Endothelial cell of umbilical vein (primary cell): ENCODE data around the gene RBMS1. TPM values are rescaled to one million over a fixed set of nuclear protein-coding genes. Genes with fewer than 3 reads are reported as not detected.

Experiments used
- BruUV-seq: library from RNA; stranded (reverse); fragments of 400-500 nt; replicated peaks from 2 replicates; lab custom pipeline; 2021; lab: Mats Ljungman, UMichigan
- CTCF ChIA-PET: fragments of 300-600, 350-600 bp; sonication (Branson Sonifier 250); formaldehyde crosslinking; loops from one replicate; lab custom pipeline; 2021; ENCODE audit warnings: antibody characterized with exemption, inconsistent platforms; lab: Charles Lee
- POLR2A ChIA-PET: fragments of 300-600, 350-600 bp; sonication (Branson Sonifier 250); formaldehyde crosslinking; loops from one replicate; lab custom pipeline; 2021; ENCODE audit warnings: antibody characterized with exemption, inconsistent platforms; lab: Charles Lee
- DNase-seq: peaks from one replicate; pipeline ENCODE4 v3.0.0-alpha.2; 2011; ENCODE audit warnings: low read depth, low spot score
- FAIRE-seq: peaks from 2 replicates; lab custom pipeline; 2011; peaks lifted over from hg19 to GRCh38; lab: Jason Lieb, UNC
- H2AFZ ChIP-seq: 2 replicates; pipeline ENCODE4 v1.6.0; 2012; ENCODE audit warnings: low read depth, low read length, control low read depth, inconsistent platforms
- H3K27ac ChIP-seq: 2 replicates; pipeline ENCODE4 v1.5.1; 2011; ENCODE audit warnings: low read depth, mild to moderate bottlenecking, control low read depth, low read length, moderate library complexity; ENCODE audit not compliant: insufficient read depth
- H3K27me3 ChIP-seq, 2 experiments: 2 replicates each; pipeline versions ENCODE4 v1.6.0 to v1.6.1; 2011; ENCODE audit warnings: low read length in 2 of 2, mixed read lengths in 1 of 2; ENCODE audit not compliant: control insufficient read depth in 2 of 2, insufficient read depth in 2 of 2
- H3K36me3 ChIP-seq, 2 experiments: 2 replicates in 1 of 2; 3 replicates in 1 of 2; pipeline ENCODE4 v1.5.1; 2011; ENCODE audit warnings: low read length in 2 of 2, mild to moderate bottlenecking in 1 of 2, moderate library complexity in 1 of 2; ENCODE audit not compliant: control insufficient read depth in 2 of 2, insufficient read depth in 2 of 2; ENCODE audit errors: extremely low read depth in 1 of 2
- H3K4me1 ChIP-seq: 3 replicates; pipeline ENCODE4 v1.5.1; 2011; ENCODE audit warnings: mild to moderate bottlenecking, low read length; ENCODE audit not compliant: control insufficient read depth, insufficient read depth; ENCODE audit errors: extremely low read depth
- H3K4me2 ChIP-seq: 2 replicates; pipeline ENCODE4 v1.6.1; 2011; ENCODE audit warnings: low read length, control low read depth, mixed read lengths; ENCODE audit not compliant: insufficient read depth
- H3K4me3 ChIP-seq, 3 experiments: fragments of 200-600 bp in 1 of 3; sonication (generic), shearing (Covaris generic) in 1 of 3; replicated peaks in 1 of 3; 2 replicates each; pipeline ENCODE4 v1.5.1; 2011 to 2016; ENCODE audit warnings: control low read depth in 3 of 3, low read length in 3 of 3, mild to moderate bottlenecking in 2 of 3, inconsistent platforms in 1 of 3, low read depth in 1 of 3, moderate library complexity in 1 of 3; ENCODE audit not compliant: insufficient read depth in 1 of 3
- H3K79me2 ChIP-seq: 2 replicates; pipeline ENCODE4 v1.6.0; 2012; ENCODE audit warnings: low read length, inconsistent platforms; ENCODE audit not compliant: control insufficient read depth, insufficient read depth
- H3K9ac ChIP-seq: replicated peaks from 2 replicates; pipeline ENCODE3; 2011; ENCODE audit warnings: low read length, control low read depth; ENCODE audit not compliant: insufficient read depth; ENCODE audit errors: extremely low read depth
- H3K9me1 ChIP-seq: replicated peaks from 3 replicates; pipeline ENCODE4 v1.6.0; 2011; ENCODE audit warnings: mild to moderate bottlenecking, low read length; ENCODE audit not compliant: control insufficient read depth, insufficient read depth; ENCODE audit errors: extremely low read depth
- H3K9me3 ChIP-seq: replicated peaks from 2 replicates; pipeline ENCODE4 v1.5.1; 2012; ENCODE audit warnings: low read length, inconsistent platforms; ENCODE audit not compliant: control insufficient read depth, insufficient read depth
- H4K20me1 ChIP-seq: replicated peaks from 2 replicates; pipeline ENCODE3; 2011; ENCODE audit warnings: mild to moderate bottlenecking, low read length; ENCODE audit not compliant: control insufficient read depth, insufficient read depth; ENCODE audit errors: extremely low read depth
- CTCF ChIP-seq, 2 donors: IDR thresholded peaks; 1 replicate in 1 of 2; 2 replicates in 1 of 2; pipeline ENCODE4 v1.5.1; 2011; ENCODE audit warnings: low read length in 2 of 2, mild to moderate bottlenecking in 2 of 2, moderate library complexity in 2 of 2, control low read depth in 1 of 2, inconsistent platforms in 1 of 2, low read depth in 1 of 2; ENCODE audit not compliant: insufficient read depth in 1 of 2; ENCODE audit errors: extremely low read depth in 1 of 2
- EZH2 ChIP-seq: IDR thresholded peaks from 2 replicates; pipeline ENCODE4 v1.6.1; 2012; ENCODE audit warnings: borderline replicate concordance, low read depth, mild to moderate bottlenecking, moderate library complexity, low read length, inconsistent platforms; ENCODE audit not compliant: severe bottlenecking
- FOS ChIP-seq: IDR thresholded peaks from 2 replicates; pipeline ENCODE4 v1.6.1; 2011; ENCODE audit warnings: mild to moderate bottlenecking, low read length, moderate library complexity, borderline replicate concordance; ENCODE audit not compliant: insufficient read depth
- GATA2 ChIP-seq: IDR thresholded peaks from 2 replicates; pipeline ENCODE4 v1.7.0; 2011; ENCODE audit warnings: low read depth, mild to moderate bottlenecking, moderate library complexity, mixed read lengths, low read length; ENCODE audit not compliant: insufficient read length, insufficient read depth
- JUN ChIP-seq: IDR thresholded peaks from 2 replicates; pipeline ENCODE4 v1.6.1; 2011; ENCODE audit warnings: borderline replicate concordance, low read depth; ENCODE audit not compliant: insufficient read length, insufficient read depth
- MAX ChIP-seq: IDR thresholded peaks from 2 replicates; pipeline ENCODE4 v1.6.1; 2011; ENCODE audit not compliant: insufficient read depth, insufficient read length
- MYC ChIP-seq: IDR thresholded peaks from one replicate; pipeline ENCODE4 v1.6.1; 2011; ENCODE audit warnings: mild to moderate bottlenecking, low read depth, low read length
- POLR2A ChIP-seq: IDR thresholded peaks from 2 replicates; pipeline ENCODE4 v1.6.1; 2012; ENCODE audit warnings: low read depth, mild to moderate bottlenecking, control low read depth, low read length
- POLR2AphosphoS5 ChIP-seq: IDR thresholded peaks from 2 replicates; pipeline ENCODE4 v1.6.1; 2012; ENCODE audit warnings: low read depth, mild to moderate bottlenecking, control low read depth, low read length, moderate library complexity; ENCODE audit not compliant: insufficient read depth
- dilution Hi-C: fragments of 300-500 bp; cut with MboI; formaldehyde crosslinking; loops from one replicate; pipeline ENCODE4 v1.15.0; 2019; ENCODE audit warnings: low sequenced_read_pairs; ENCODE audit not compliant: extremely low pct_ligation_motif_present
- intact Hi-C: fragments of 100-400 bp; cut with micrococcal nuclease; formaldehyde crosslinking; loops from one replicate; pipeline ENCODE4 v1.10.0; 2022
- polyA plus RNA-seq, 4 experiments: library from polyadenylated mRNA; depleted of rRNA in 3 of 4; stranded (reverse) in 3 of 4; unstranded in 1 of 4; fragments of >200 nt; gene quantifications; 2 replicates each; pipeline versions ENCODE4 v1.2.1 to v1.2.3, GENCODE V29; 2011 to 2012; ENCODE audit warnings: missing spikeins in 1 of 4
- total RNA-seq: library from RNA; stranded (reverse); gene quantifications from 2 replicates; pipeline ENCODE4 v1.2.3, GENCODE V29; 2021

Gene RBMS1
- total and polyA plus RNA-seq, 2 donors (not counting 3 experiments of a cell fraction or from before 2014, with no cell fraction given), result 60.0 to 93.3 TPM

- no TSS peak for BruUV-seq
- intact Hi-C loops (loop anchor here (10.0 kb wide), 1 partner anchor 370 kb away; no protein-coding TSS in a partner anchor), dilution Hi-C loops (no loop called here)
- peak overlapping the region; percentile 29 for H3K27ac ChIP-seq
- peaks cover 6 to 26% of the 10 kb centered on the region in 2 experiments for H3K36me3 ChIP-seq
- CTCF ChIA-PET, result interaction anchor here (0.7 to 7.5 kb wide), 7 partner anchors 11 to 770 kb away, joined by 3 to 35 read pairs (median 4); no protein-coding TSS in a partner anchor
- no peaks in the 10 kb centered on the region for H3K27me3 ChIP-seq
- peak; percentile 11 for TF ChIP-seq MAX
- no peak for TF ChIP-seq GATA2
- TF ChIP-seq JUN, result peak; percentile 24
- peak; percentile 58 for TF ChIP-seq FOS
- TF ChIP-seq POLR2AphosphoS5, result peak; percentile 41
- H3K4me3 ChIP-seq, result no peak overlapping the region
- no peak overlapping the region for H2AFZ ChIP-seq
- DNase-seq (peak; percentile 51), FAIRE-seq (peak; percentile 84)
- H3K9me1 ChIP-seq, result no peaks in the 10 kb centered on the region
- no peaks in the 10 kb centered on the region for H4K20me1 ChIP-seq
- peak overlapping the region; percentile 53 for H3K4me2 ChIP-seq
- POLR2A ChIA-PET, result no interaction called here
- H3K9me3 ChIP-seq, result no peaks in the 10 kb centered on the region
- H3K4me1 ChIP-seq, result peaks cover 54% of the 10 kb centered on the region
- H3K9ac ChIP-seq, result no peak overlapping the region
- H3K79me2 ChIP-seq, result peaks cover 30% of the 10 kb centered on the region
These were observed 199.2 kb downstream of the RBMS1 start for GRCh38 chr2:160294339-160294803.

- intact Hi-C loops, result loop anchor here (10.0 kb wide), 1 partner anchor 371 kb away; no protein-coding TSS in a partner anchor
- CTCF ChIA-PET, result interaction anchor here (1.0 to 7.5 kb wide), 11 partner anchors 11 to 677 kb away, joined by 3 to 35 read pairs (median 5); no protein-coding TSS in a partner anchor
These were observed 200.1 kb downstream of the RBMS1 start for GRCh38 chr2:160293391-160294091.

More at GRCh38 chr2:160293391-160294091, 200.1 kb downstream of the RBMS1 start:
- no peak overlapping the region for H3K4me2 ChIP-seq
- no peaks in the 10 kb centered on the region for H3K27me3 ChIP-seq
- no peak overlapping the region for H3K4me3 ChIP-seq
- no peaks in the 10 kb centered on the region for H3K9me3 ChIP-seq
- BruUV-seq, result no TSS peak
- H4K20me1 ChIP-seq, result no peaks in the 10 kb centered on the region
- no peak for FAIRE-seq
- H3K9ac ChIP-seq, result no peak overlapping the region
- no peak overlapping the region for H2AFZ ChIP-seq
- TF ChIP-seq MYC (no peak), POLR2A (no peak), EZH2 (no peak), CTCF (IDR thresholded peaks at IDR 0.05; ENCODE audit: extremely low read depth in 1 of 2, insufficient read depth in 1 of 2, low read depth in 1 of 2, low read length in 2 of 2) (no peak), MAX (no peak), FOS (no peak), GATA2 (no peak), POLR2AphosphoS5 (no peak), JUN (no peak)
- peak overlapping the region; percentile 13 for H3K27ac ChIP-seq
- H3K36me3 ChIP-seq, result peaks cover 5 to 22% of the 10 kb centered on the region in 2 experiments
- peaks cover 45% of the 10 kb centered on the region for H3K4me1 ChIP-seq
- POLR2A ChIA-PET, result no interaction called here
- DNase-seq, result no peak
- H3K9me1 ChIP-seq, result no peaks in the 10 kb centered on the region
- peaks cover 25% of the 10 kb centered on the region for H3K79me2 ChIP-seq
- dilution Hi-C loops, result no loop called here
